Measurements from ENCODE around the gene ARL2BP. TPM values are rescaled to one million over a fixed set of nuclear protein-coding genes. Genes with fewer than 3 reads are reported as not detected.

The ARL2BP gene
- total and polyA plus RNA-seq, 9 of the 15 experiments (the other 6 are each of a cell fraction or from before 2014, with no cell fraction given) = 16.7 to 41.8 (median 27.2) TPM

GRCh38 chr16:57268804-57269800, 24.0 kb downstream of the ARL2BP start (continued):
- no peak; the same call in 1 of the 2 replicates for TF ChIP-seq REST (IDR thresholded peaks at IDR 0.05; ENCODE audit: borderline replicate concordance)
- TF ChIP-seq REST (CRISPR knock-in tag; IDR thresholded peaks at IDR 0.05; ENCODE audit: low read depth) = no peak
- no peak for TF ChIP-seq FIP1L1 (IDR thresholded peaks at IDR 0.05; ENCODE audit: low read depth, low read length, poor library complexity, severe bottlenecking)
- TF ChIP-seq CREM (IDR thresholded peaks at IDR 0.05; ENCODE audit: low read depth) = peak; percentile 93
- no peak for TF ChIP-seq CLOCK (CRISPR knock-in tag; IDR thresholded peaks at IDR 0.05; ENCODE audit: borderline replicate concordance)
- TF ChIP-seq MTA3 (IDR thresholded peaks at IDR 0.05; ENCODE audit: borderline replicate concordance) = peak; percentile 80; the same call in 1 of the 2 replicates
- peak; percentile 70; the same call in 1 of the 2 replicates for TF ChIP-seq SMARCA4 (IDR thresholded peaks at IDR 0.05)
- TF ChIP-seq BCOR (IDR thresholded peaks at IDR 0.05) = peak; percentile 55; the same call in 1 of the 2 replicates
- peak; percentile 93 for TF ChIP-seq CXXC5 (CRISPR knock-in tag; IDR thresholded peaks at IDR 0.05)
- TF ChIP-seq ZNF583 (CRISPR knock-in tag; IDR thresholded peaks at IDR 0.05) = peak; percentile 40; the same call in 1 of the 2 replicates
- no peak for TF ChIP-seq ZMIZ1 (IDR thresholded peaks at IDR 0.05; ENCODE audit: low read depth in 2 of 2, low read length in 2 of 2)
- TF ChIP-seq MAZ (CRISPR knock-in tag; conservative IDR thresholded peaks at IDR 0.05 in 1 of 2, IDR thresholded peaks at IDR 0.05 in 1 of 2) = peak in 1 of 2 experiments; percentile 74; a peak in 3 of 4 replicates

All from K562 (cell line).